PFSK-1 (cell line): ENCODE measurements around the gene FAM237B.

Source experiments
- POLR2AphosphoS5 ChIP-seq: IDR thresholded peaks from 2 replicates; pipeline ENCODE4 v1.6.1; 2012; ENCODE audit warnings: low read depth, mild to moderate bottlenecking, control low read depth, low read length, moderate library complexity
- SIN3A ChIP-seq: IDR thresholded peaks from 2 replicates; pipeline ENCODE4 v1.6.1; 2012; ENCODE audit warnings: mild to moderate bottlenecking, low read length, moderate library complexity, borderline replicate concordance; ENCODE audit not compliant: insufficient read depth
- TAF1 ChIP-seq: IDR thresholded peaks from 2 replicates; pipeline ENCODE4 v1.6.1; 2012; ENCODE audit warnings: low read length, control low read depth, borderline replicate concordance; ENCODE audit not compliant: insufficient read depth

GRCh38 chr7:90347759-90348158 is 26.7 kb upstream of the FAM237B start:
- TF ChIP-seq TAF1 = no peak
- TF ChIP-seq POLR2AphosphoS5 = no peak
- no peak for TF ChIP-seq SIN3A
